ENCODE data around the gene DLG5.

GRCh38 chr10:77774940-77775391, 151.6 kb downstream of the DLG5 start:
- TF ChIP-seq POLR2A (IDR thresholded peaks at IDR 0.05; ENCODE audit: low read length) = no peak
- TF ChIP-seq GATA1 (IDR thresholded peaks at IDR 0.05; ENCODE audit: low read depth, low read length) = no peak

Measured in erythroblast (primary cell).